IPS-20b (cell line): ENCODE data around the gene LCMT1.
A peak's percentile ranks its signal among the peaks of the same experiment; 100 is the strongest.
"Not testable (repeated sequence)": the region's sequence is repeated elsewhere in the genome, so short reads cannot be mapped to it uniquely, and the experiment has no call there.

Source experiments
- H3K27ac ChIP-seq: one replicate; pipeline ENCODE4 v1.5.1; 2013; ENCODE audit warnings: low read length
- H3K27me3 ChIP-seq: 2 replicates; pipeline ENCODE4 v1.6.1; 2013; ENCODE audit warnings: mild to moderate bottlenecking, low read length, inconsistent platforms; ENCODE audit not compliant: insufficient read depth
- H3K36me3 ChIP-seq: 2 replicates; pipeline ENCODE4 v1.6.1; 2013; ENCODE audit warnings: low read depth, mild to moderate bottlenecking, inconsistent platforms, low read length, moderate library complexity; ENCODE audit not compliant: insufficient read depth
- H3K4me1 ChIP-seq: 2 replicates; pipeline ENCODE4 v1.6.1; 2013; ENCODE audit warnings: mild to moderate bottlenecking, control low read depth, inconsistent platforms, low read length, moderate library complexity; ENCODE audit not compliant: insufficient read depth
- H3K4me3 ChIP-seq: 2 replicates; pipeline ENCODE4 v1.5.1; 2013; ENCODE audit warnings: mild to moderate bottlenecking, low read length, inconsistent platforms
- H3K9ac ChIP-seq: 2 replicates; pipeline ENCODE4 v1.6.1; 2013; ENCODE audit warnings: low read depth, mild to moderate bottlenecking, inconsistent platforms, low read length, moderate library complexity
- H3K9me3 ChIP-seq: 2 replicates; pipeline ENCODE4 v1.6.1; 2013; ENCODE audit warnings: mild to moderate bottlenecking, low read depth, low read length, inconsistent platforms; ENCODE audit not compliant: insufficient read depth

LCMT1 gene

GRCh38 chr16:25111403-25112166 lies at the start of gene LCMT1:
TSS of gene LCMT1 (plus strand) at chr16:25111742. CDS start at chr16:25111884, 142 bp downstream.
- H3K4me1 ChIP-seq, result peaks cover 9% of the 10 kb centered on the region; the same call in 1 of the 2 replicates
- H3K9ac ChIP-seq, result peak within 1 kb of the TSS; percentile 83
- H3K9me3 ChIP-seq, result no peaks in the 10 kb centered on the region
- H3K4me3 ChIP-seq, result peak within 1 kb of the TSS; percentile 84
- H3K27ac ChIP-seq, result no peak within 1 kb of the TSS
- H3K27me3 ChIP-seq, result peaks cover 8% of the 10 kb centered on the region; the same call in 1 of the 2 replicates
- peaks cover 12% of the 10 kb centered on the region; the same call in 1 of the 2 replicates for H3K36me3 ChIP-seq

- Histone ChIP-seq H3K9me3 (no peaks in the 10 kb centered on the region), H3K4me1 (peaks cover 2% of the 10 kb centered on the region; the same call in 1 of the 2 replicates), H3K27me3 (peaks cover 12% of the 10 kb centered on the region), H3K9ac (no peak overlapping the region), H3K4me3 (no peak overlapping the region), H3K36me3 (no peaks in the 10 kb centered on the region), H3K27ac (no peak overlapping the region)
Observed at GRCh38 chr16:25063102-25063501, 48.4 kb upstream of the LCMT1 start.

- Histone ChIP-seq H3K36me3 (no peaks in the 10 kb centered on the region), H3K27me3 (peaks cover 14% of the 10 kb centered on the region), H3K4me3 (no peak overlapping the region), H3K4me1 (peaks cover 2% of the 10 kb centered on the region; the same call in 1 of the 2 replicates), H3K9ac (no peak overlapping the region), H3K9me3 (no peaks in the 10 kb centered on the region), H3K27ac (no peak overlapping the region)
Observed at GRCh38 chr16:25063865-25064264, 47.7 kb upstream of the LCMT1 start.

- peaks cover 18% of the 10 kb centered on the region for H3K27me3 ChIP-seq
- H3K27ac ChIP-seq, H3K4me1 ChIP-seq, H3K36me3 ChIP-seq, H3K9me3 ChIP-seq, H3K9ac ChIP-seq, H3K4me3 ChIP-seq: not testable (repeated sequence)
Observed at GRCh38 chr16:25064281-25064680, 47.3 kb upstream of the LCMT1 start.

GRCh38 chr16:25064937-25065336 lies 46.6 kb upstream of the LCMT1 start:
- Histone ChIP-seq H3K27ac (no peak overlapping the region), H3K4me1 (peaks cover 2% of the 10 kb centered on the region; the same call in 1 of the 2 replicates), H3K27me3 (peaks cover 21% of the 10 kb centered on the region), H3K36me3 (no peaks in the 10 kb centered on the region), H3K9ac (no peak overlapping the region), H3K9me3 (no peaks in the 10 kb centered on the region), H3K4me3 (no peak overlapping the region)

GRCh38 chr16:25065899-25066298 lies 45.6 kb upstream of the LCMT1 start:
- Histone ChIP-seq H3K36me3 (no peaks in the 10 kb centered on the region), H3K4me3 (no peak overlapping the region), H3K9me3 (no peaks in the 10 kb centered on the region), H3K27me3 (peaks cover 21% of the 10 kb centered on the region), H3K4me1 (peaks cover 2% of the 10 kb centered on the region; the same call in 1 of the 2 replicates), H3K27ac (no peak overlapping the region), H3K9ac (no peak overlapping the region)

GRCh38 chr16:25066426-25066746 lies 45.2 kb upstream of the LCMT1 start:
- Histone ChIP-seq H3K4me3 (peak overlapping the region; percentile 61), H3K27ac (no peak overlapping the region), H3K9ac (peak overlapping the region; percentile 48; the same call in 1 of the 2 replicates), H3K27me3 (peaks cover 21% of the 10 kb centered on the region), H3K36me3 (no peaks in the 10 kb centered on the region), H3K4me1 (peaks cover 2% of the 10 kb centered on the region; the same call in 1 of the 2 replicates), H3K9me3 (no peaks in the 10 kb centered on the region)

- H3K9ac ChIP-seq, result peak overlapping the region; percentile 72
- H3K4me1 ChIP-seq, result peaks cover 2% of the 10 kb centered on the region; the same call in 1 of the 2 replicates
- H3K9me3 ChIP-seq, result no peaks in the 10 kb centered on the region
- no peak overlapping the region for H3K27ac ChIP-seq
- H3K27me3 ChIP-seq, result peaks cover 21% of the 10 kb centered on the region
- H3K36me3 ChIP-seq, result no peaks in the 10 kb centered on the region
- peak overlapping the region; percentile 91 for H3K4me3 ChIP-seq
Observed at GRCh38 chr16:25066747-25067631, 44.6 kb upstream of the LCMT1 start.

GRCh38 chr16:25073854-25074253 lies 37.7 kb upstream of the LCMT1 start:
- H3K36me3 ChIP-seq, result no peaks in the 10 kb centered on the region
- no peak overlapping the region for H3K27ac ChIP-seq
- peaks cover 8% of the 10 kb centered on the region for H3K9me3 ChIP-seq
- peaks cover 6% of the 10 kb centered on the region for H3K27me3 ChIP-seq
- no peaks in the 10 kb centered on the region for H3K4me1 ChIP-seq
- no peak overlapping the region for H3K4me3 ChIP-seq
- H3K9ac ChIP-seq, result no peak overlapping the region

- Histone ChIP-seq H3K27me3 (no peaks in the 10 kb centered on the region), H3K36me3 (no peaks in the 10 kb centered on the region), H3K4me3 (no peak overlapping the region), H3K27ac (no peak overlapping the region), H3K9ac (no peak overlapping the region), H3K4me1 (no peaks in the 10 kb centered on the region), H3K9me3 (peaks cover 9% of the 10 kb centered on the region)
Observed at GRCh38 chr16:25078386-25078978, 33.1 kb upstream of the LCMT1 start.

- Histone ChIP-seq H3K4me1 (no peaks in the 10 kb centered on the region), H3K27me3 (no peaks in the 10 kb centered on the region), H3K4me3 (no peak overlapping the region), H3K36me3 (no peaks in the 10 kb centered on the region), H3K9me3 (peaks cover 9% of the 10 kb centered on the region), H3K9ac (no peak overlapping the region), H3K27ac (no peak overlapping the region)
Observed at GRCh38 chr16:25079637-25080378, 31.7 kb upstream of the LCMT1 start.
